Neutrophil (primary cell): ENCODE data around the gene ATP7B.

Source experiments
- H3K27ac ChIP-seq: fragments of 200-600 bp; sonication (generic); 2 replicates; pipeline ENCODE4 v1.5.1; 2016; ENCODE audit warnings: mild to moderate bottlenecking, moderate library complexity
- H3K27me3 ChIP-seq: fragments of 200-600 bp; sonication (generic); 2 replicates; pipeline ENCODE4 v1.6.0; 2016; ENCODE audit warnings: mild to moderate bottlenecking
- H3K36me3 ChIP-seq: fragments of 200-600 bp; sonication (generic); 2 replicates; pipeline ENCODE4 v1.5.1; 2017
- H3K4me1 ChIP-seq, 2 experiments: fragments of 200-600 bp in 1 of 2; sonication (generic) in 1 of 2; 1 replicate in 1 of 2; 2 replicates in 1 of 2; pipeline versions ENCODE4 v1.5.1 to v1.6.1; 2013 to 2016; ENCODE audit warnings: low read depth in 1 of 2, low read length in 1 of 2, mild to moderate bottlenecking in 1 of 2, moderate library complexity in 1 of 2; ENCODE audit not compliant: control insufficient read depth in 1 of 2, insufficient read depth in 1 of 2
- H3K4me3 ChIP-seq, 2 experiments: fragments of 200-600 bp in 1 of 2; sonication (generic) in 1 of 2; 1 replicate in 1 of 2; 2 replicates in 1 of 2; pipeline ENCODE4 v1.5.1; 2013 to 2016; ENCODE audit warnings: low read depth in 1 of 2, low read length in 1 of 2, mild to moderate bottlenecking in 1 of 2, moderate library complexity in 1 of 2
- H3K9me3 ChIP-seq: fragments of 200-600 bp; sonication (generic); 2 replicates; pipeline ENCODE4 v1.5.1; 2016
- CTCF ChIP-seq: fragments of 200-600 bp; sonication (generic); IDR thresholded peaks from 2 replicates; pipeline ENCODE4 v1.5.1; 2016; ENCODE audit warnings: antibody characterized with exemption

ATP7B gene

GRCh38 chr13:51966186-51966585, 45.1 kb downstream of the ATP7B start:
- no peak overlapping the region for H3K4me3 ChIP-seq
- no peaks in the 10 kb centered on the region for H3K4me1 ChIP-seq
- H3K9me3 ChIP-seq = no peaks in the 10 kb centered on the region
- H3K27me3 ChIP-seq = no peaks in the 10 kb centered on the region
- no peak overlapping the region for H3K27ac ChIP-seq
- TF ChIP-seq CTCF = no peak
- H3K36me3 ChIP-seq = no peaks in the 10 kb centered on the region

GRCh38 chr13:51961493-51962403, 49.5 kb downstream of the ATP7B start:
- no peak for TF ChIP-seq CTCF
- Histone ChIP-seq H3K9me3 (no peaks in the 10 kb centered on the region), H3K4me1 (no peaks in the 10 kb centered on the region), H3K27ac (no peak overlapping the region), H3K4me3 (no peak overlapping the region), H3K36me3 (no peaks in the 10 kb centered on the region), H3K27me3 (no peaks in the 10 kb centered on the region)

- Histone ChIP-seq H3K27me3 (no peaks in the 10 kb centered on the region), H3K9me3 (no peaks in the 10 kb centered on the region), H3K4me3 (no peak overlapping the region), H3K27ac (no peak overlapping the region), H3K36me3 (no peaks in the 10 kb centered on the region), H3K4me1 (no peaks in the 10 kb centered on the region)
- no peak for TF ChIP-seq CTCF
These were observed 50.5 kb downstream of the ATP7B start for GRCh38 chr13:51960766-51961165.

GRCh38 chr13:51959773-51960172, 51.5 kb downstream of the ATP7B start:
- Histone ChIP-seq H3K4me1 (no peaks in the 10 kb centered on the region), H3K27me3 (no peaks in the 10 kb centered on the region), H3K9me3 (no peaks in the 10 kb centered on the region), H3K36me3 (no peaks in the 10 kb centered on the region), H3K4me3 (no peak overlapping the region), H3K27ac (no peak overlapping the region)
- no peak for TF ChIP-seq CTCF

GRCh38 chr13:51958217-51958547, 53.1 kb downstream of the ATP7B start:
- Histone ChIP-seq H3K4me1 (no peaks in the 10 kb centered on the region), H3K27me3 (no peaks in the 10 kb centered on the region), H3K27ac (no peak overlapping the region), H3K36me3 (no peaks in the 10 kb centered on the region), H3K9me3 (no peaks in the 10 kb centered on the region), H3K4me3 (no peak overlapping the region)
- no peak for TF ChIP-seq CTCF
